DND-41 (cell line): Measurements from ENCODE around the gene TUBA4B.

ENCODE experiments used
- CTCF ChIP-seq: IDR thresholded peaks from 2 replicates; pipeline ENCODE4 v1.5.1; 2012; ENCODE audit warnings: borderline replicate concordance, low read length, moderate library complexity, mild to moderate bottlenecking; ENCODE audit not compliant: poor library complexity, severe bottlenecking; ENCODE audit errors: extremely low read depth
- EZH2 ChIP-seq: IDR thresholded peaks from 3 replicates; pipeline ENCODE4 v1.6.1; 2012; ENCODE audit warnings: borderline replicate concordance, low read depth, mild to moderate bottlenecking, moderate library complexity, low read length, inconsistent platforms; ENCODE audit not compliant: severe bottlenecking

GRCh38 chr2:219292616-219293015 lies 39.6 kb downstream of the TUBA4B start:
- TF ChIP-seq CTCF (no peak), EZH2 (no peak)
